HG03095 (cell line): ENCODE measurements around the gene PADI3.

Experiments
- ATAC-seq: cut with Tn5 transposase; IDR thresholded peaks from one replicate; pipeline ENCODE4 v1.9.1; 2021; ENCODE audit warnings: moderate library complexity; ENCODE audit not compliant: unreplicated experiment

Gene PADI3

DNA sequence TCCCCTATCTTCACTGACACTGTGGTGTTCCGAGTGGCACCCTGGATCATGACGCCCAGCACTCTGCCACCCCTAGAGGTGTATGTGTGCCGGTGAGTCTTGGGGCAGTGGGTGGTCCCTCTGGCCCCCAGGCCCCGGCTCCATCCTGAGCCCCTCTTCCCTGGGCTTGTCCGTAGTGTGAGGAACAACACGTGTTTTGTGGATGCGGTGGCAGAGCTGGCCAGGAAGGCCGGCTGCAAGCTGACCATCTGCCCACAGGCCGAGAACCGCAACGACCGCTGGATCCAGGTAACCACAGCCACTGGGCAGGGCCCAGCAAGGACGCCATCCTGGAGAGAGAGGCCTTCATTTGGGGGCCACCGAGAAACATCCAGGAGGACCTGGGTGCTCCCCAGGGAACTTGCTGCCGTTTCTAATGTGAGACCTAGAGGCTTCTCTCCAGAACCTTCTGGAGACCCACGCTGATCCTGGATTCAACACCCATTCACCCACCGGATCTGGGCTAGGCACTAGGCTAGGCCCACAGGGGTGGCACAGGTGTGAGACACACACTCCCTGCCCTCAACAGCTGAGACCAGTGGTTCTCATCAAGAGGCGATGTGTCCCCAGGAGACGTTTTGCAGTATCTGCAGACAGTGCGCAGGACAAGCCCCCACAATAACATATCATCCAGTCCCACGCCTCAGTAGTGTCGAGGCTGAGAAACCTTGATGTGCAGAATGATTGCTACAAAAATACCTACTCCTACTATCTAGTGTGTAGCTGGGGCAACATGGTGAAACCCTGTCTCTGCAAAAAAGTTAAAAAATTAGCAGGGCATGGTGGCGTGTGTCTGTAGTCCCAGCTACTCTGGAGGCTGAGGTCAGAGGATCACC is 22.2 kb downstream of the PADI3 start:
- no peak for ATAC-seq

DNA sequence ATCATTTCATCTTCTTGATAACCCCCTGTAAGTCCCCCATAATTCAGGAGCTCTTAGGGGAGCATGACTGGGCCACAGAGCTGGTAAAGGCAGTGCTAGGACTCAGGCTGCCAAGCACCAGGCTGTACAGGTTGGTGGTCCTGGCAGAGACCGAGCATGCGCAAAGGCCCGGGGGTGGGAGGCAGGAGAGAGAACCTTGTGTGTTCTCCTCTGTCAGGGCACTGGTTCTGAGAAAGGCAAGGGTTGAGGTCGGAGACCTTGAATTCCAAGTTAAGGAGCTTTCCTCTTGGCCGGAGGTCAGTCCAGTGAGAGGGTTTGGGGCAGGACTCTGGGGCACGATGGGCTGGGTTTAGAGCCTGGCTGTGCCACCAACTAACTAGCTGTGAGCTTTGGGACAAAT is 23.2 kb downstream of the PADI3 start:
- ATAC-seq: no peak

DNA sequence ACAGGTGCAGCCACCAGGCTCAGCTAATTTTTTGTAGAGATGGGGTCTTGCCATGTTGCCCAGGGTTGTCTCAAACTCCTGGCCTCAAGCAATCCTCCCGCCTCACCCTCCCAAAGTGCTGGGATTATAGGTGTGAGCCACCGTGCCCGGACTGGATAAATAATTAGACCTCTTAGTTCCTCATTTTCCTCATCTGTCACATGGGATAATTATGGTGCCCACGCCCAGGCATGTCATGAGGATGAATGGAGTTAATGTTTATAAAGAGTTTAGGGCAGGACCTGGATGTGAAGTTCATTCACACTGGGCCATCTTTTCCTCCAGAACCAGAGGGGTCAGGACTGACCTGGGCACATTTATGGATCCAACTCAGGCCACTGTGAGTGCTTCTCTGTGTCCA is 23.7 kb downstream of the PADI3 start:
- no peak for ATAC-seq

DNA sequence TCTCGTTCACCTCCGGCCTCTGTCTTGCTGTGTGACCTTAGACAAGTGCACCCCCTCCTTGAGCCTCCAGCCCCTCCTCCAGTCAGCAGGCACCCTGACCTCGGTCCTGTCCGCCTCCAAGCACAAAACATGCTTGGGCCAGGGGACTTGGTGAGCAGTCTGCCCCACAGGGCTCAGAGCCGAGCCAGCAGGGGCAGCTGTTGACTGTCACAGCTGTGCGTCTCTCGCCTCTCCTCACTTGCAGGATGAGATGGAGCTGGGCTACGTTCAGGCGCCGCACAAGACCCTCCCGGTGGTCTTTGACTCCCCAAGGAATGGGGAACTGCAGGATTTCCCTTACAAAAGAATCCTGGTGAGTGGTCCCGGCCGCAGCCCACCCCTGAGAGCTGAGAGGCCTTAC is 24.2 kb downstream of the PADI3 start:
- no peak for ATAC-seq

DNA sequence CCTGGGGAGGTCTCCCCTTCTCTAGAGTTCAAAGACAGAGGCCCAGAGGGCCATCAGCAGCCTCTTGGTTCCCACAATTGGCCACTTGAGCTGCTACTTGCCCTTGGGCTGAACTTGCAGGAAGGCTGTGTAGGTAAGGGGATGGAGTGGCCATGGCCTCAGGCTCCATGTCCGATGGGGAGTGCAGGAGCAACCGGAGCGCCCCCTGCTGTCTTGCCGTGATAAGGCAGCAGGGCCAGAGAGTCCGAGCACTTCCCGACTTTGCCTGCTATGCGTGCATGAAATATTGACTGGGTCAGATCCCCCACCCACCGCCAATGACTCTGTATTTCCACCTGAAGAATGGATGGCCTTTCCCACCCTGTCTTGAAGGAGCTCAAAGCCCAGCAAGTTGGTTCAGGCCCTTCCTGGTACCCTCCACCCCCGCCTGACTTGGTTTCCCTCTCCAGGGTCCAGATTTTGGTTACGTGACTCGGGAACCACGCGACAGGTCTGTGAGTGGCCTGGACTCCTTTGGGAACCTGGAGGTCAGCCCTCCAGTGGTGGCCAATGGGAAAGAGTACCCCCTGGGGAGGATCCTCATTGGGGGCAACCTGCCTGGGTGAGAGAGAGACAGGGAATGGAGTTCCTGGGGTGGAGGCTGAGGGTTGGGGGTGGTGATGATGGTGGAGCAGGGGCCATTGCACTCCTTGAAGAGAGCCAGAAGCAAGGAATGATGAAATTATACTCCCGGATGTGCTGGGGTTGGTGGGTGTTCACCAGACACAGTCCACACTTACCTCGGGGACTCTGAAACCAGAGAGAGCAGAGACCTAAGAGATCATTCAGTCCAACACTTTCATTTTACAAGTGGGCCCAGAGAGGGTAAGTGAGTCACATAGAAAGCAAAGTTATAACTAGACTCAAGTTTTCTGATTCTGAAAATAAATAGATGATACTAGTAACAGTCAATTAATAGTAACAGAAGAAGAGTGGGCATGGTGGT is 25.6 kb downstream of the PADI3 start:
- ATAC-seq: no peak

- ATAC-seq: no peak
Measured at GRCh38 chr1:17276568-17276967, 27.7 kb downstream of the PADI3 start.

GRCh38 chr1:17277511-17278159 is 28.7 kb downstream of the PADI3 start:
- no peak for ATAC-seq

DNA sequence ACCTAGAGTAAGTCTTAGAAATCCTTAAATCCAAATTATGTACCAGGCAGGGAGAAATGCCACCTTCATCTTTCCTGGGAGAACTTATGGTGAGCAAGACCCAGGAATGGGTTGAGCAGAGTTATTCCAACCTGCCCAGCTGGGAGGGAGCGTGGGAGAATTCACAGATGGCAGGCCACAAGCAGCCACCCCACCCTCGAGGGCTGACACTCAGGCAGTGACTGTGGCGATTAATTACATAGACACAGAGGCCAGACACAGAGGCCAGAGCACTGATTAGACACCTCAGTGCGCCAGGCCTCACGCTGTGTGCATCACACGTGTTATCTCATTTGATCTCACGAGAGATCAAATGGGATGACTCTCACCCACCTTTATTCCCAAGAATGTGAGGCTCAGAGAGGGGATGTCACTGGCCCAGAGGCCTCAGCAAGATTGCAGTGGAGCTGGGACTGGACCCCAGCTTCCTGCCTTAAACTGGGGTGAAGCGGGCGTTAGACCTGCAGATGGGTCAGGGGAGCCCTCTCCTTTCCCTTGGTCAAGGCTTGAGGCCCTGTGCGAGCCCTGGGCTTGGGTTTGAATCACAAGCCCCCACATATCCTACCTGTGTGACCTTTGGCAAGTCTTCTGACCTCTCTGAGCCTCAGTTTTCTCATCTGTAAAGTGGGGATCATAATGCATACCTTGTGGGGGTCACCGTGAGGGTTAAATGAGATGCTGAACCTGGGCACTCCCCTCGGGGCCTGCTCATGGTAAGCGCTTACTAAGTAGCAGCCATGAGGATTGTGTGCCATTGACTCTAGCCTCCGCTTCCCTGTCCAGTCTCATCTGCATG is 30.3 kb downstream of the PADI3 start:
- no peak for ATAC-seq

- no peak for ATAC-seq
Measured at GRCh38 chr1:17280436-17280835, 31.5 kb downstream of the PADI3 start.

DNA sequence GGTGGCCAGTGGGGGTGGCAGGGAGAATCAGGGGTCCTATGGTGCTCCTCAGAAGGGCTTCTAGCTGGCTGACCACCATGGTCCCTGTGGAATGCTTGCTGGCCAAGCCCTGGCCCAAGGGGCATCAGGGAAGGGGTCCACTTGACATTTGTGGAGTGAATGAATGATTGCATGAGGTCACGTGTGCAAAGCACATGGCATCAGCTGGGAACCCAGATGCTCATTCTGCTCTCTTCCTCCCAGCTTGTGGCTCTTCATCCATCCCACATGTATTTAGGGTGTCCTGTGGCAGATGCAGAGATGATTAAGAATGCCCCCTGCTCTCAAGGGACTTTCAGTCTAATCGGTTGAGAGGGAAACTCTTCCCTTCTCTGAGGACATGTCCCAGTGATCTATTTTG is 32.0 kb downstream of the PADI3 start:
- ATAC-seq: no peak

- ATAC-seq: no peak
Measured at GRCh38 chr1:17281775-17282181, 32.9 kb downstream of the PADI3 start.

GRCh38 chr1:17282836-17283235 is 33.9 kb downstream of the PADI3 start:
- no peak for ATAC-seq

GRCh38 chr1:17286646-17287045 is 37.7 kb downstream of the PADI3 start:
- ATAC-seq: no peak

- ATAC-seq: no peak
Measured at GRCh38 chr1:17287130-17287776, 38.4 kb downstream of the PADI3 start.

DNA sequence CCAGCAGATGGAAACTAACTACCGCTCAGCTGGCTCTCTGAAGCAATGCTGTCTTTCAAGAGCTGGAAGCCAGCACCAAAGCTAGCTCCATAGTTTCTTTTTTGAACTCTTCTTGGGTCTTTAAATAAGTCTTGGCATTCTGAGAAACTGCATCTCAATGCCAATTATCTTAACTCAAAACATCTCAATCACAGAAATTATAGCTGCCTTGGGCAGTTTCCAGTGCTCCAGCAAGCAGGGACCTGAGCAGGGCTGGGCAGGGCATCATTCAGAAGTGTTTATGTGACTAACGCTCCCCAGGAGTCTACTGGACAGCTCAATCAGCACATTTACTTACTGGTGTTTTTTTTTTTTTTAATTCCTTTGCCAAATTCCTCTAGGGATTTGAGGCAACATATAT is 40.8 kb downstream of the PADI3 start:
- no peak for ATAC-seq

GRCh38 chr1:17290553-17290952 is 41.7 kb downstream of the PADI3 start:
- no peak for ATAC-seq

DNA sequence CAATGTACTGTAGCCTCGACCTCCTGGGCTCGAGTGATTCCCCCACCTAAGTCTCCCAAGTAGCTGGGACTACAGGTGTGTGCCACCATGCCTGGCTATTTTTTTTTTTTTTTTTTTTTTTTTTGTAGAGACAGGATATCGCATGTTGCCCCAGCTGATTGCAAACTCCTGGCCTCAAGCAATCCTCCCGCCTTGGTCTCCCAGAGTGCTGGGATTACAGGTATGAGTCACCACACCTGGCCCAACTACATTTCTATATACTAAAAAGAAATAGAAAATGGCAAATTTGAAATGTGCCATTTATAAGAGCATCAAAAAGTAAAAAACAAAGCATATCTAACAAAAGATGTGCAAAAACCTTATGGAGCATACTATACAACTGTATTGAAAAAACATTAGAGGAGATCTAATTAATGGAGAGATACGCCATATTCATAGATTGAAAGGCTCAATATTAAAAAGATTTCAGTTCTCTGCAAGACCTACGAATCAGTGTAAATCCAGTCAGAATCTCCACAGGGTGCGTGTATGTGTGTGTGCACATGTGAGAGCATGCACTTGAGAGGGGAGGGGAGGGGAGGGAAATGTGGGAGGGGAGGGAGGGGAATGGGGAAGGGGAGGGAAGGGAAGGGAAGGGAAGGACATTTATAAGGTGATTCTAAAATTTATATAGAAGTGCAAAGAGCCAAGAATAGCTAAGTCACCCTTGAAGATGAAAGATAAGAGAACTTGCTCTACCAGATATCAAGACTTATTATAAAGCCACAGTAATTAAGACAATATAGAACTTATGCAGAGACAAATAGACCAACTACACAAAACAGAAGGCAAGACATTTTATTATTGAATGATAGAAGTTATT is 43.6 kb downstream of the PADI3 start:
- ATAC-seq: no peak

- no peak for ATAC-seq
Measured at GRCh38 chr1:17293681-17294425, 45.0 kb downstream of the PADI3 start.
